ENCODE data around the gene THRSP. TPM values are rescaled to one million over a fixed set of nuclear protein-coding genes. Genes with fewer than 3 reads are reported as not detected.
A peak's percentile ranks its signal among the peaks of the same experiment; 100 is the strongest.

Gene THRSP
- total RNA-seq, 1 experiment from 2014 or later: 0.72 TPM

DNA sequence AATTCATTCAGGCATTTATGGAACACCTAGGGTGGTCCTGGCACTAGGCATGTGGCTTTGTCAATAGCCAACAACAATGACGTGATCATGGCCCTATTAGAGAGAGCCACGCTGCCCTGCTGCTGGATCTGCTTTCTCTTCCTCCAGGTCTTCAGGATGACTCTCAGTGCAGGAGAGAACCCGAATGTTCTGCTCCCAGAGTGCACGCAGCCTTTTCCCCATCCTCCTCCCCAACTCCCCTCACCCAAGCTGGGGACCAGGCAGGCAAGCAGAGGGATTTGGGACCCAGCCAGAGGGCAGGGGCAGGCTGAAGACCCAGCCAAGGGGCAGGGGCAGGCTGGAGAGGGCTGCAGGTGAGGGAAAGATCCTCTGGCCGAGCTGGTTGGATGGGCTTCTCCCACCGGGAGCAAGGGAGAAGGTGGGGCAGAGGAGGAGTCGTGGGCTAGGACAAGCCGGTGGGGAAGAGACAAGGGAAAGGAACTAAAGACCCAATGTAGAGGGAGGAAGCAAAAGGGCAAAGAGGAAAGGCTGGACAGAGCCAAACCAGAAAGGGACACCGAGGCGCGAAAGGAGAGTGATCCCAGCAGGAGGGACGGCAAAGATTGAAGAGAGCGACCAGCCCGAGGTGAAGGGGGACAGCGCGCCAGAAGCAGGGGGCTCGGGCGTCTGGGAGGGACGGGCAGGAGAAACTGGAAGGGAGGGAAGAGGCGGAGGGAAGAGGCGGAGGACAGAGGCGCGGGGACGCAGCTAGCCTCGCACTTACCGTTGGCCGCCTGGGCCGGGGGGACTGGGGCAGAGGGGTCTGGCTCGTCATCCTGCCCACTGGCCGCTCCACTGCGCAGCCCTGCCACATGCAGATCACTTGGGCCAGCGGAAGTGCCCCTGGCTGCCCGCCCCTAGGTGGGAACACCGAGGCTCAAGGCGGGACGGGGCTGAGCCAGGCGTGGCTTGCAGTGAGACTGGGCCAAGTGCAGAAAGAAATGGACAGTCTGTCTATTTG is 41.0 kb upstream of the THRSP start, which contains the start of gene KCTD14:
TSS of gene KCTD14 (minus strand) at position 880 of the 1,000 bp plus-strand sequence. CDS start at position 853, 27 bp downstream.
- BruUV-seq (replicated peaks): no TSS peak

DNA sequence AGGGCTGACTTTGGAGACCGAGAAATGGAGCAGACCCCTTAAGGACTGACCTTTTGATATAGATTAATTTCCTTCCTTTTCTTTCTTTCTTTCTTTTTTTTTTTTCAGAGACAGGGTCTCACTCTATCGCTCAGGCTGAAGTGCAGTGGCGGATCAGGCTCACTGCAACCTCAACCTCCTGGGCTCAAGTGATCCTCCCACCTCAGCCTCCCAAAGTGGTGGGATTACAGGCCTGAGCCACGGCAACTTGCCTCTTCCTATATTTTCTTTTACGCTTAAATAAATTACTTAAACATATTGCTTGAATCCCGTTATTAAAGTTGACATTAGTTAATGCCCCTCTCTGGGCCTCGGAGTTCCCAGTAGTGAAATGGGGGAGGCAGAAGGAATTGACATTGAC is 40.2 kb upstream of the THRSP start:
- peak overlapping the region; percentile 49 for H3K4me2 ChIP-seq
- H3K4me3 ChIP-seq: peak overlapping the region; percentile 37; the same call in 1 of the 2 replicates
- no peaks in the 10 kb centered on the region for H3K9me2 ChIP-seq (ENCODE audit: insufficient read depth)
- no peak for DNase-seq
- H2AFZ ChIP-seq: 0 out of 2 replicates have a peak overlapping the region, but pooled peaks have one; percentile 18
- intact Hi-C loops (cut with micrococcal nuclease; ENCODE audit: unreplicated experiment): no loop called here
- H3K4me1 ChIP-seq (replicated peaks; ENCODE audit: insufficient read depth): peaks cover 23% of the 10 kb centered on the region
- no peaks in the 10 kb centered on the region for H3K36me3 ChIP-seq (ENCODE audit: low read depth)
- TSS peak; percentile 34 for BruUV-seq (replicated peaks)
- no peaks in the 10 kb centered on the region for H3K79me2 ChIP-seq (ENCODE audit: low read depth)
- ChIA-PET CTCF (no interaction called here), POLR2A (ENCODE audit: unreplicated experiment) (no interaction called here)
- no peak overlapping the region for H3K27ac ChIP-seq
- no peaks in the 10 kb centered on the region for H4K20me1 ChIP-seq (ENCODE audit: insufficient read depth)
- no peaks in the 10 kb centered on the region for H3K27me3 ChIP-seq (ENCODE audit: insufficient read depth, low read depth)
- TF ChIP-seq, protein P1, sequence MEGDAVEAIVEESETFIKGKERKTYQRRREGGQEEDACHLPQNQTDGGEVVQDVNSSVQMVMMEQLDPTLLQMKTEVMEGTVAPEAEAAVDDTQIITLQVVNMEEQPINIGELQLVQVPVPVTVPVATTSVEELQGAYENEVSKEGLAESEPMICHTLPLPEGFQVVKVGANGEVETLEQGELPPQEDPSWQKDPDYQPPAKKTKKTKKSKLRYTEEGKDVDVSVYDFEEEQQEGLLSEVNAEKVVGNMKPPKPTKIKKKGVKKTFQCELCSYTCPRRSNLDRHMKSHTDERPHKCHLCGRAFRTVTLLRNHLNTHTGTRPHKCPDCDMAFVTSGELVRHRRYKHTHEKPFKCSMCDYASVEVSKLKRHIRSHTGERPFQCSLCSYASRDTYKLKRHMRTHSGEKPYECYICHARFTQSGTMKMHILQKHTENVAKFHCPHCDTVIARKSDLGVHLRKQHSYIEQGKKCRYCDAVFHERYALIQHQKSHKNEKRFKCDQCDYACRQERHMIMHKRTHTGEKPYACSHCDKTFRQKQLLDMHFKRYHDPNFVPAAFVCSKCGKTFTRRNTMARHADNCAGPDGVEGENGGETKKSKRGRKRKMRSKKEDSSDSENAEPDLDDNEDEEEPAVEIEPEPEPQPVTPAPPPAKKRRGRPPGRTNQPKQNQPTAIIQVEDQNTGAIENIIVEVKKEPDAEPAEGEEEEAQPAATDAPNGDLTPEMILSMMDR (conservative IDR thresholded peaks at IDR 0.05): no peak
- no peak for TF ChIP-seq EZH2 (IDR thresholded peaks at IDR 0.05; ENCODE audit: low read depth)
- H3F3A ChIP-seq (ENCODE audit: insufficient read depth, low read depth): peaks cover 22% of the 10 kb centered on the region
- H3K9me3 ChIP-seq (ENCODE audit: insufficient read depth, low read depth): no peaks in the 10 kb centered on the region

More for the DNA sequence above, 41.0 kb upstream of the THRSP start, which contains the start of gene KCTD14:
- peak in 1 of 2 experiments; percentile 73 for DNase-seq
- TF ChIP-seq, protein P1 (conservative IDR thresholded peaks at IDR 0.05): no peak
- TF ChIP-seq EZH2 (IDR thresholded peaks at IDR 0.05; ENCODE audit: low read depth): no peak
- CTCF ChIA-PET: no interaction called here
- 0 out of 2 replicates have a peak within 1 kb of the TSS, but pooled peaks have one; percentile 18 for H2AFZ ChIP-seq
- POLR2A ChIA-PET (ENCODE audit: unreplicated experiment): interaction anchor here (0.6 kb wide), 1 partner anchor 395 kb away, joined by 3 read pairs; the partner anchor contains the start of gene GAB2
- H3K27ac ChIP-seq: no peak within 1 kb of the TSS
- H3K4me1 ChIP-seq (replicated peaks; ENCODE audit: insufficient read depth): peaks cover 17% of the 10 kb centered on the region
- no peaks in the 10 kb centered on the region for H3K27me3 ChIP-seq (ENCODE audit: insufficient read depth, low read depth)
- H3K79me2 ChIP-seq (ENCODE audit: low read depth): no peaks in the 10 kb centered on the region
- intact Hi-C loops (cut with micrococcal nuclease; ENCODE audit: unreplicated experiment): loop anchor here (1.0 kb wide), 1 partner anchor 27 kb away; no protein-coding TSS in a partner anchor
- no peaks in the 10 kb centered on the region for H3K36me3 ChIP-seq (ENCODE audit: low read depth)
- no peaks in the 10 kb centered on the region for H3K9me2 ChIP-seq (ENCODE audit: insufficient read depth)
- no peaks in the 10 kb centered on the region for H4K20me1 ChIP-seq (ENCODE audit: insufficient read depth)
- H3K4me2 ChIP-seq: peak within 1 kb of the TSS; percentile 49
- no peaks in the 10 kb centered on the region for H3K9me3 ChIP-seq (ENCODE audit: insufficient read depth, low read depth)
- peak within 1 kb of the TSS; percentile 37; the same call in 1 of the 2 replicates for H3K4me3 ChIP-seq
- peaks cover 15% of the 10 kb centered on the region; the same call in 1 of the 2 replicates for H3F3A ChIP-seq (ENCODE audit: insufficient read depth, low read depth)

DNA sequence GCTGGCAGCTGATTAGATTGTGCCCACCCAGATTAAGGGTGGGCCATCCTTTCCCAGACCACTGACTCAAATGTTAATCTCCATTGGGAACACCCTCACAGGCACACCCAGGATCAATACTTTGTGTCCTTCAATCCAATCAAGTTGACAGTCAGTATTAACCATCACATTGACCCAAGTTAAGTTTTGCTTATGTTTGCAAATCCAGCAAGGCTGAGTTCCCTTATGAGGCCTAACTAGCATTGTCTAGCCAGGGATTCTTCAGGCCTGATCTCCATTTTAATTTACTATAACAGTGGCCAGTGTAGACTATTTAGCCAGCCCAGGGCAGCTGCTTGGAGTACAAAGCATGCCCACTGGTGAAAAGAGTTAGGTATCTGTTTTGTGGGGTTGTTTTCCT is 38.3 kb upstream of the THRSP start:
- Histone ChIP-seq H3K9me3 (ENCODE audit: insufficient read depth, low read depth) (no peaks in the 10 kb centered on the region), H3K27ac (no peak overlapping the region), H2AFZ (no peak overlapping the region), H4K20me1 (ENCODE audit: insufficient read depth) (no peaks in the 10 kb centered on the region), H3K27me3 (ENCODE audit: insufficient read depth, low read depth) (no peaks in the 10 kb centered on the region), H3K79me2 (ENCODE audit: low read depth) (no peaks in the 10 kb centered on the region), H3K4me1 (replicated peaks; ENCODE audit: insufficient read depth) (peaks cover 33% of the 10 kb centered on the region), H3K36me3 (ENCODE audit: low read depth) (no peaks in the 10 kb centered on the region), H3F3A (ENCODE audit: insufficient read depth, low read depth) (peaks cover 23% of the 10 kb centered on the region), H3K4me3 (no peak overlapping the region), H3K4me2 (no peak overlapping the region), H3K9me2 (ENCODE audit: insufficient read depth) (no peaks in the 10 kb centered on the region)
- ChIA-PET CTCF (no interaction called here), POLR2A (ENCODE audit: unreplicated experiment) (no interaction called here)
- TF ChIP-seq EZH2 (IDR thresholded peaks at IDR 0.05; ENCODE audit: low read depth): no peak
- TF ChIP-seq, protein P1 (conservative IDR thresholded peaks at IDR 0.05): no peak
- intact Hi-C loops (cut with micrococcal nuclease; ENCODE audit: unreplicated experiment): no loop called here
- no peak for DNase-seq
- BruUV-seq (replicated peaks): no TSS peak

Measured in PC-9 (cell line).